ENCODE data around the gene SCNN1A.
"Not testable (repeated sequence)": the region's sequence is repeated elsewhere in the genome, so short reads cannot be mapped to it uniquely, and the experiment has no call there.

SCNN1A gene

DNA sequence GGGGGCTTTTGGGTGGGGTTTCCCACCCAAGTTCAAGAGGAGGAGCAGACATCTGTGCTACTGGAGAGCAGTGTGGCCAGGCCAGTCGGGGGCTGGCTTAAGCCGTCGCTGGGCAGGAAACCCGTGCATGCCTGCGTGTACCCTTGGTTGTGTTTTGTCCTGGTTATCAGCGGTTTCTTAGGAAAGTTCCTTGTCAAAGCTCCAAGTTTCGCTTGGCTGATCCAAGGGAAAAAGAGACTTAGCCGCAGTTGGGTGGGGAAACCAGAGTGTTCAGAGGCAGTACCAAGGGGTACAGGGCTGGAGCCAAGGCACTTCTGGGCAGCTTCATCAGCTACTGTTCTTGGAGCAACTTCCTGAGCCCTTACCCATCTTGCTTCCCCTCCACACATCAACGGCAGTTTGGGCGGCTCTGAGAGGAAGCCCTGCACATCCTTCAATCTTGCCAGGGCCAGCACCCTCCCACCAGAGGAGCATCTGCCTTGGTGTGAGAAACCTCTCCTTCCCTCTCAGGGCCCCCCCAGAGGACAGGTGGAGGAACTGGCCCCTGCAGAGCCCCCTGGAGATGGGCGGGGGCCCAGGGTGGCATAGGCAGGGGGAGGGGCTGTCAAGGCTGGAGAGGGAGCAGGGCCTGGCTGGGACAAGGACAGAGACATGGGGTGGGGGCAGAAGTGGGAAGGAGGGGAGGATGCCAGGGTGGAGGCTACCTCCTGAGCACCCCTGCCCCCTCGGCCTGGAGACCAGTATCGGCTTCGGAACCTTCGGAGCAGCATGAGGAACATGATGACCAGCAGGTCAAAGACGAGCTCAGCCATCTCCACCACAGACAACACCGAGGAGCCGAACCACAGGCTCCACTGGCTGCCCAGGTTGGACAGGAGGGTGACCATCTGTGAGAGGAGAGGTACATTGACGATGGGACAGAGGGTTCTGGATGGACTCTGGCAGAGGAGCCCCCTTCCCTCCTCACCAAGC, 27.7 kb downstream of the SCNN1A start:
- DNase-seq (ENCODE audit: low spot score) = no peak

- no peak for DNase-seq (ENCODE audit: low spot score)
These were observed 28.4 kb downstream of the SCNN1A start for GRCh38 chr12:6346942-6347341.

DNA sequence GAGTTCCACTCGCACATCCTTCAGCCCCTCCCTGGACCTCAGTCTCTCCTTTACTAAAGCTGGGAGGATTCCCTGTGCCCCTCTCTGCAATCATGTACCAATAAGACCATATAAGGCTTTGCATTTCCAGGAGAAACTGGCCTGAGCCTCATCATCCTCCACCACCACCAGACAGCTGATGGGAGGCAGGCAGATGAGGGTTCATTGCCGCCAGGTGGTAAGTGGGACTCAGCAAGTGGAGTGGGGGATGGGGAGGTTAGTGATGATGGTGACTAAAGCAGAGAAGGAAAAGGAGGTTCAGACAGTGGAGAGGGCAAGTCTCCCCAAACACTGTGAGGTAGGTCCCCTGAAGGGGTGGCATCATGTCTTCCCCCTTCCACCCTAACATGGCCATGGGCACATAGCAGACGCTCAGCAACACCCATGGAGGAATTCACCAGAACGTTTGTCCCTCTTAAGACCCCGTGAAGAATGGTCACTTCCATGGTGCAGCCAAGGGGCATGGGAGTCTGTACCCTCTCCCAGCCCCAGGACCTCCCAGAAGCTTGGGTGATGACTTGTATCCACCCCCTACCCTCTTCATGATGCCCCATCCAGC, 29.0 kb downstream of the SCNN1A start:
- DNase-seq (ENCODE audit: low spot score) = no peak

GRCh38 chr12:6345319-6346091, 29.9 kb downstream of the SCNN1A start:
- DNase-seq (ENCODE audit: low spot score) = no peak

- not testable (repeated sequence) for DNase-seq (ENCODE audit: low spot score)
These were observed 31.2 kb downstream of the SCNN1A start for GRCh38 chr12:6344101-6344660.

GRCh38 chr12:6343518-6343917, 31.8 kb downstream of the SCNN1A start:
- DNase-seq (ENCODE audit: low spot score) = no peak

DNA sequence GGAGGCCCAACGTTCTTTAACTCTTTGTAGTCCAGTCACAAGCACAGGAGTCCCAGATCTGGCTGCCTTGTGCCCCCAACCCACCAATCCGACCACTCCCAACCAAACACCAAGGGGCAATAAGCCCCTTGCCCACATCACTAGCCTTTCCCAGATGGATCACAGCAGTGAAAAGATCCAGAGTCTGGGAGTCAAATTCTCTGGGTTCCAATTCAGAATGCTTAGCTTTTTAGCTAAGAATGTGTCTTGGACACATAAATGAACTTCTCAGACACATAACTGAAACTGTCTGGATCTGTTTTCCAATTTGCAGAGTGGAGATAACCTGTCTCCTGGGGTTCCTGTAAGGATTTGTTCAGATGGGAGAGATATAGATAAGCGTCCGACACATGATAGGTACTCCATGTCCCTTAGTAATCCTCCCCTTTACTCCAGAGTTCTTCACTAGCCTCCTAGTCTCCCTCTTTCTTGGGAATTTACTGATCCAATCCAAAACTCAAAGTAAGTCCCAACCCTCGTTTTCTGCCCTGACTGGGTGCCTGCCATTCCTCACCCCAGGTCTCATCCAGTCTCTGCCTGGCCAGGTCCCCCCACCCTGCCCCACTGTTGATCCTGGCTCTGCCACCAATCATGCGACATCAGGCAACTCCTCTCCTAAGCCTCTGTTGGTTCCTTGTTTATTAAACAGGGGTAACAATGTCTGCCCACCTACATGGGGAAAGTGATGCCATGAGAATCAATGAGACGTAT, 33.0 kb downstream of the SCNN1A start:
- no peak for DNase-seq (ENCODE audit: low spot score)

GRCh38 chr12:6341417-6342139, 33.8 kb downstream of the SCNN1A start, which contains the start of gene TNFRSF1A:
TNFRSF1A (minus strand) TSS chr12:6342076; CDS start chr12:6341814, 262 bp downstream.
- peak; percentile 72 for DNase-seq (ENCODE audit: low spot score)

- no peak for DNase-seq (ENCODE audit: low spot score)
These were observed 34.5 kb downstream of the SCNN1A start for GRCh38 chr12:6340745-6341416.

- no peak for DNase-seq (ENCODE audit: low spot score)
These were observed 35.2 kb downstream of the SCNN1A start for GRCh38 chr12:6340032-6340638.

DNA sequence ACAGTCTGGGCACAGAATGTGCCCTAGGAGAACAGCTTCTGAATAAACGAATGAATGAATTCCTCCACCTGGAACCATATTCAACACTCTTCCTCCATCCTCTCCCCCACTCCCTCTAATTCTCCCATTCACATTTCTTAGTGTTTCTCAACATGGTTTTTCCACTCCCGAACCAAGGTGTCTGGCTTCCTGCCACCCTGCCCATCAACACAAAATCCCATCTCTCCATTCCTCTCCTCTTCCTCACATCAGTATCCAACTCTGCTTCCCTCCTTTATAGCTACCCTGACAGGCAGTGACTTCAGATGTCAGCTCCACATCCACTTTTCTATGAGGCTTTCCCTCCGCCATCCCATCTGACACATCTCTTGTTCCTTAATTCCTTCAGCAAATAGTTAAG, 36.4 kb downstream of the SCNN1A start:
- no peak for DNase-seq (ENCODE audit: low spot score)

DNA sequence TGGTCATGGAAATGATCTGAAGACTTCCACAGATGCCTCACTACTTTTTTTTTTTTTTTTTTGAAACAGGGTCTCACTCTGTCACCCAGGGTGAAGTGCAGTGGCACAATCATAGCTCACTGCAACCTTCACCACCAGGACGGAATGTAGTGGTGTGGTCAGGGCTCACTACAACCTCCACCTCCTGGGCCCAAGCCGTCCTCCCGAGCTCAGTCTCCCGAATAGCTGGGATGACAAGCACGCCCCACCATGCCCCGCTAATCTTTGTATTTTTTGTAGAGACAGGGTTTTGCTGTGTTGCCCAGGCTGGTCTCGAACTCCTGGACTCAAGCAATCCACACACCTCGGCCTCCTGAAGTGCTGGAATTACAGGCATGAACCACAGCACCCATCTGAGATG, 36.8 kb downstream of the SCNN1A start:
- not testable (repeated sequence) for DNase-seq (ENCODE audit: low spot score)

GRCh38 chr12:6337958-6338433, 37.4 kb downstream of the SCNN1A start:
- no peak for DNase-seq (ENCODE audit: low spot score)

- no peak for DNase-seq (ENCODE audit: low spot score)
These were observed 38.2 kb downstream of the SCNN1A start for GRCh38 chr12:6336889-6337853.

- DNase-seq (ENCODE audit: low spot score) = peak; percentile 90
These were observed 39.1 kb downstream of the SCNN1A start for GRCh38 chr12:6336079-6336888.

DNA sequence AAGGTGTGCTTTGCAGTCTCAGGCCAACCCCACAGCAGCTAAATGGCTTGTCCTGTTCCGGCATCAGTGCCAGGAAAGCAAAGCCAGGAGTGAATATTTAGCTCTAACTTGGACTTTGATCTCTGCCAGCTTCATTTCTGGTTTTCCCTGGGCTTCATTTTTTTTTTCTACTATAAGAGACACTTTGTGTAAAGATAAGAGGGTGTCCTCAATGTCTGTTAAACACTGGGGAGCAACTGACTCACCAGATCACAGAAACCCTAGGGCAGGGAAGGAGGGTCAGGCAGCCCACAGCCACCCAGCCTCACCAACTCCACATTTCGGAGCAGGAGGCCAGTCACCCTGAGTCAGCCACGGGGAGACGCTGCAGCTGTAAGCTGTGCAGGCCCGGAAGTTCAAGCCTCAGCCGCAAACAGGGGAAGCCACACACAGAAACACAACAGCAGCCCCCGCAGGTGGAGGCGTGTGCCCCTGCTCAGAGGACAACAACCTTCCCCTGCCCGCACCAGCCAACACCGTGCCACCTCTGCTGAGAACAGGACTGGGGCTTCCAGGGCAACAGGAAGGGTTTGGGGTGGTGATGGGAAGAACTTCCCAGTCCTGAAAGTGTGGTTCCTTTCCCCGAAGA, 39.8 kb downstream of the SCNN1A start:
- no peak for DNase-seq (ENCODE audit: low spot score)

GRCh38 chr12:6334940-6335450, 40.4 kb downstream of the SCNN1A start:
- no peak for DNase-seq (ENCODE audit: low spot score)

Measured in cerebellar cortex (tissue), 1 donor.